GM21381 (cell line): Measurements from ENCODE around the gene IKZF1.

Experiments
- ATAC-seq: cut with Tn5 transposase; IDR thresholded peaks from one replicate; pipeline ENCODE4 v1.9.1; 2021; ENCODE audit warnings: mild to moderate bottlenecking, moderate library complexity; ENCODE audit not compliant: unreplicated experiment

IKZF1 gene

GRCh38 chr7:50307368-50308032, 3.0 kb downstream of the IKZF1 start:
- ATAC-seq = peak; percentile 31

- no peak for ATAC-seq
Observed at GRCh38 chr7:50308203-50308531, 3.7 kb downstream of the IKZF1 start.

DNA sequence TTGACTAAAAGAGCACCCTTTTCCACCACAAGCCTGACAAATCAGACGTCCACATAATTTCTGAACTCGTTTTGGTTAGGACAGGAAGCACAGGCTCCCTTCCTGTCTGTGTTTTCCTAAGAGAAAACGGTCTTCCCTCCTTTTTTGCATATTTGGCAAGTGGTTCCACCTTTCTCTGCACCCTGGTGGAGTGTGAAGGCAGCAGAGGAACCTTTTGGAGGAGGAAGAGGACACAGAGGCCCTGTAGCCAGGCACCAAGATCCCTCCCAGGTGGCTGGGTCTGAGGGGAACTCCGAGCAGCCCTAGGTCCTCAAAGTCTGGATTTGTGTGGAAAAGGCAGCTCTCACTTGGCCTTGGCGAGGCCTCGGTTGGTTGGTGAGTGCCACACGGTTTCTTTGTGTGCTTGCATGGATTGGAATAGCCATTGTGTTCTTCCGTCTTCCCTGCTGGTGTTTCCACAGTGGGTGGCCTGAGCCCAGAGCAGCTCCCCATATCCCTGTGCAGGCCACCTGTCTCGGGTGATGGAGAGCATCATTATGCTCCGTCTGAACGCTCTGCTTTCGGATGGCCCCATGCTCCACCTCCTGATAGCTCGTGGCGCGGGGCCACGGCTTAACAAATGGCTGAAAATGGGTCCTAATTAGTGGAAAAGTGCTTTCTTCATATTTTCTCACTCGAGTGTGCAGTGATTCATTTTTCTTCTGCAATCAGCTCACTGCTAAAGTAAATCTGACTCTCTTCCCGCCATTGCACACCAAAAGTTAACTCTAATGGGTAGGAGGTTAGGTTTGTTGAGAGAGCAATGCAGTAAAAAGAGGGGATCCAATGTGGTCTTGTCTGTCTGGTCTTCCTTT, 4.2 kb downstream of the IKZF1 start:
- no peak for ATAC-seq

DNA sequence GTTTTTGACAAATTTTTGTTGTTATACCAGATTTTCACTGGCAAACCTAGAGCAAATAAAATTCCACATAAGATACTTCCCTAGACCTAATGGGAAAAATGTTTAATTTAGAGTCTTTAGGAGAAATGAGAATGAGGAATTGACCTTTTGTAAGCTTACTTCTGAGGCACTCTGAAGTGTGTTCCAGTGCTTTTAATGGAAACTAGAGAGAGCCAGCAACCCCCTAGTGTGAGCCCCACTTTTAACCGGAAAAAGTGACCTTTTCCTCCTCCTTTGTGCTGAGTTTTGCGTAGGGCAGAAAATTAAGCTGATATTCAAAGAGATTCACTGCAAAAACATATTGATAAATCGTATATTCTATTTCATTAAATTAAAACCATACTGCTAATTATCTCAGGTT, 5.2 kb downstream of the IKZF1 start:
- ATAC-seq = no peak

- ATAC-seq = no peak
Observed at GRCh38 chr7:50310361-50310760, 5.8 kb downstream of the IKZF1 start.

DNA sequence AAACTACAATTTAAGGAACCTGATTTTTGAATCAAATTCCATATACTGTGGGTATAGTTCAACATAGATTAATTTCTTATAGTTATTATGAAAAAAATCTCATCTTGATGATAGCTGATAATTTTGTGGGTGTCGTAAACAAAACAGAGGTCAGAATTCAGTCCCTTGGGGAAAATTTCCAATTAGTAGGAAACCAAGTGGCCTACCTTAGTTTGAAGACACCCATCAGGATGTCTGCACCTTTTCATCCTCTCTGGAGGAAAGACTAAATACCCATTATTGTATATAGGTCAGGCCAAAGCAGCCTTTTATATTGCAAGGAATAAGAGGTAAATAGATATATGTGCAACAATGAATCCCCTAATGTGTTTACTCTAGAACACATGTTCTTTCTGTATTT, 6.4 kb downstream of the IKZF1 start:
- ATAC-seq = no peak

DNA sequence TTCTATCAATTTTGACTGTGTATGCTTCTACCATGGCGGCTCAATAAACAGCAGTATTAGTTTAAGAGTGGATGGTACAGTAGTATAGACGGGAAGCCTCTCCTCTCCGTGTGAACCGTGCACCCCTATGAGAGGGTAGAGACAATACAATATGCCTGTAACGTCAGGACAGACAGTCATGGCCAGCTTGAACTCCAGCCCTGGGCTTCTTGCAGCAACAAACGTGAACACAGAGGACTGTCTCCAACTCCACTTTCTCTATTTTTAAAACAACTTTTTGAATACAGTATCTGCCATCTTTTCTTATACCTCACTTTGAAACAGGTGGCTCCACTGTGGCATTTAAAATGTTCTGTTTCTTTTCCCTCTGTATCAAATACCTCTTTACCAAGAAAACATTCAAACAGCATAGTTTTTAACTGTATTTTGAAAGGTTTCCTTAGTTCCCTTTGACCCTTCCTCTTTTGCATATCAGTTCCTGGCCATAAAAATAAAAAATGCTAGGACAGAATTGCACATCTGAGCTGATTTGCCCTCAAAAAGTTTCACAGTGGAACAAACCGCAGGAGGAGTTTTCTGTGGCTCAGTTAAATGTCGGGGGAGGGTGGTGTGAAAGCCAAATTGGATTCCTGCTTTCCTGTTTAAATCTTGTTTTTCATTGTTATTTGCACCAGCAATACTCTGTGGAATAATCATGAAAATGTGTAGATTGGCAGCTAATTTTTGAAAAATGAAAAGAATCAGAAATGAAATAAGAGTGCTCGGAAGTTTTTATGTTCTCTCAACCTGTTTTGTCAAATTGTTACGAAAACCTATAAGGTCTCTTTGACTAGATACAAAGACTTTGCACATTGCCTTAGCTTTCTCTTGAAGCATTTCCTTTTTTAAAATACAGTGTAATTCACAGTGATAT, 8.0 kb downstream of the IKZF1 start:
- ATAC-seq = no peak

DNA sequence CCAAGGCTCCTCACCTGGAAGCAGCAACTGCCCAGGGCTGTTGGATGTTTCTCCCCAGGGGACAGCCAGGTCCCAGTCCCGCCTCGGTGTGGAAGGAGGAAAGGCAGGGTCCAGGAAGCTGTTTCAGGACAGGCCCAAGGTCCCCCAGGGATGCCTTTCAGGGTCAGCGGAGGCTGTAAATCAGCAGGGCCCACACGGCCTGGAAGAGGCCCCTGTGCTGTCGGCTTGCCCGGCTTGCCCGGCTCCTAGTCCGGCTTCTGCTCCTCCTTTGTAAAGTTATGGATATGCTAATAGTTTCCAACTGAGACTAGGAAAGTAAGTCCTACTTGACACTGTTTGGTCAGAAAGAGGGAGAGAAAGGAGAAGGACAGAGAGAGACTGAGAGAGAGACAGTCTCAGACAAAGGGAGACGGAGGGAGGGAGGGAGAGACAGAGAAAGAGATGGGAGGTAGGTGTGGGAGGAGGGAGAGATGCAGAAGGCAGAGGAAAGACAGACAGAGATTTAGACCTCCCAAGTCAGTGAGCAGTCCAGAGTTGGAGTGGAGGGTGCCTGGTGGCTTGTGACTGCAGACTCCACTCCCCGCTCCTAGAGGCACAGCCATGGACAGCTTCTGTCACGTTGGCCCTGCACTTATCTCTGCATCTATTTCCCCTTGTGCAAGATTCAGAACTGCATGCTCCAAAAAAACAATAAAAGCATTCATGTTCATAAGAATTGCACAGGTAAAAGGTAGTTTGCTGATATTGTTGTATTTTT, 10.5 kb downstream of the IKZF1 start:
- no peak for ATAC-seq

GRCh38 chr7:50315739-50316671, 11.5 kb downstream of the IKZF1 start:
- no peak for ATAC-seq

- ATAC-seq = peak; percentile 52
Observed at GRCh38 chr7:50317221-50317678, 12.7 kb downstream of the IKZF1 start.

DNA sequence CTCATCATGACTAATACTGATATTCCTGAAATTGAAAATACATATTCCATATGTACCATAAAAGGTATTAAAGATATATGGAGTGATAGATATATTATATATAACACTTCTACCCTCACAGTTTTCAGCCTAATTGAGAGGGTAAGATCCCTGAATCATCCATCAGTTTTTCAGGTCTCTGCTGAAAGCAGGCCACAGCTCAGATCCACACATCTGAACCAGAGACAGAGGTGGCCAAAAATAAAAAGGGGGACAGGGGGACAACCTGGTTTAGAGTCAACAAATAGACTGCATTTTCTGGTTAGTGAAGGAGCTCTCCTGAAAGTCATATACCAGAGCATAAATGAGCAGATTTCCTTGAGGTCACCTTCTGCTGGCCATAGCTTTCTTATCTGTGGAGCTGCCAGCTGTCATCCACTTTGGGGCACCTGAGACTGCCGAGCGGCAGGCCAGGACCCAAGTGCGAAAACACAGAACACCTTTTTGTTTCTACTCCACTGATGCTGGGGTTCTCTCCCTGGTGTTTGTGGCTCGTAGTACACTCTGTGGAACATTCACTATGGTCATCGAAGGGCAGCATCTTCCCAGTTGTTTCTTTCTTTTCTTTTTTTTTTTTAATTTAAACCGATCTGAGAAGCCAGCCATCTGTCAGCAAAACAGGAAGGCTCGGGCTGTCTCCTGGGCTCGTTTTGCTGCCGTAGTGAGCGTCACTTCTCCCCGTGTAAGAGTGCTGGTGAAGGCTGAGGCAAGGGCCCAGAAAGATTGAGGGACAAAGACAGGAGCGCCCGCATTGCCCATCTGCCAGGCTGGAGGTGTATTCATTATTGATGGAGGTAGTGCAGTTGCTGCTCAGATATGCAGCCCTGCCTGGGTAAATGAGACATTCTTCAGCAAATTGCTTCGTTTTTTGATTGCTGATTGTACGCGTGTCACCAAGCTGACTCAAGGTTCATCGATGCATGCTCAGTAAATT, 13.5 kb downstream of the IKZF1 start:
- no peak for ATAC-seq

DNA sequence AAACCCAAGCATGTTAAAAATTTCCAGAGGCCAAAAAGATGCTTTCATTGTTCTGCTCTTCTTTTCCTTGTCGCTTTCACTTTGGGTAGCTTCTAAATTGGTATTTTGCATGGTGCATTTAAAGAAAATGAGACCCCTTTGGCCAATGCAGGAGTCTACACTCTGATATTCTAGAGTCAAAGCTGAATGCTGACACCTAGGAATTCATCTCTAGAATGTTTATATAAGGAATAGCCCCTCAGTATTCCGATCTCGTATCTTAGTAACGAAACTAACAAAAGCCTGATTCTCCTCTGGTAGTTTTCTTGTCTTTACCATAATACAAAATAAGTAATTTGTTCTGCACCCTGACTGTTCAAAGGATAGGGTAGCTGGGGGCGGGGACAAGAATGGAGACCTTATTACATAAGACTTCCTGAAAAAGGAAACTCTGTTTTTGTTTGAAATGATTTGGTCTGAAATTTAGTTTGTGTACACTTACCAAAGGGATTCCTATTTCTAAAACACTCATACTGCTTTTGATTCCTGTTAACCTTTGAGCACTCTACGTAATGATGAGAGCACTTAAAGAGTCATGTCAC, 17.1 kb downstream of the IKZF1 start:
- no peak for ATAC-seq

DNA sequence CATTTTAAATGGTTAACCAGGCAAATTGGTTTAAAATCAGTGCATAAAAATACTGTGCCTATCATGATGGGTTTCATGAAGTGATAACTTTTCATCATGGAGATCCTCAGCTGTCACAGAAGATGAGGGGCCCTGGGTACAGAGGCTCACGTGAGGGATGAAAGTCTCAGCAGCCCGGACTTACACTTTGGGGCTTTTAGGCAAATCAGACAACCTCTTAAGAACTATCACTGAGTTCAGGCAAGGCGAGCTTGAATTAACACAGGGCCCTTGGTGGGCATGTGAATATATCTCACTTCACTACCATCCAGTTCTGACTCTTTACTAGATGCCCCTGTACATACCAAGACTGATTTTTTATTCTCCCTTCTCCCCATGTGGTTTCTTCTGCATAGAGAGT, 19.6 kb downstream of the IKZF1 start:
- no peak for ATAC-seq

GRCh38 chr7:50327443-50327842, 22.9 kb downstream of the IKZF1 start:
- ATAC-seq = peak; percentile 41

DNA sequence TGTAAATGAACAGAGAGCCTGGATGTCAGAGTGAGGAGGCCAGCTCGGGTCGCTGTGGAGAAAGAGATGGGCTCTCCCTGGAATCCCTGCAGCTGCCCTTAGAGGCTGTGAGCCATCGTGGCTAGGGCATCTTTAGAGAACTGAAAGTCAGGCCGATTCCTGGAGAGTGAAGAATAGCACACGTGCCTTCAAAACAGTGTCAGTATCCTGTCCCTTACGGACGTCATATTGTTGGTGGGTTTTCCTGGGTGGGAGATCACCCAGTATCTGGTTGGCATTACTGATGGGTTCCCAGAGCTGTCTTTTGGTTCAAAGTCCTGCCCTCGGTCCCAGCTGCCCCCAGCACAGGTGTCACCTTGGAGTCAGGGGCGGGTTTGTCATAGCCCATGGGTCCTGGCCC, 25.3 kb downstream of the IKZF1 start:
- ATAC-seq = peak; percentile 25

DNA sequence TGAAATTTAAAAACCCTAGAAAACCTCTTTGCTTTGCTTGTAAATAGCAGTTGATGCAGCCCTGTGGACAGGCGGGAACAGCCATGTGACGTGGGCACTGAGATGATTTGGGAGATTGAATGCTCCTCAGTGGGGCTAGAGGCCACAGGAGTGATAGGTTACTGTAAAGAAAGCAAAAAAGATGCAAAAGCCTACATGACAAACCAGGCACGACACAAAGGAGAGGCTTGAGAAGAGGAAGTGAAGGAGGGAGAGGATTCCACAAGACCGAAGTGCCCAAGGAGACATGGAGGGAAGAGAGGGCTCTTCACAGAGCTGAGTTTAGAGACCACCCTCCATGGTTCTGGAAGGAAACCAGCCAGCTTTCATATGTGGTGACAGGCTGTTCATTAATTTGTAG, 25.7 kb downstream of the IKZF1 start:
- ATAC-seq = no peak

- peak; percentile 23 for ATAC-seq
Observed at GRCh38 chr7:50330696-50331095, 26.2 kb downstream of the IKZF1 start.

- peak; percentile 54 for ATAC-seq
Observed at GRCh38 chr7:50331564-50332208, 27.2 kb downstream of the IKZF1 start.
